Amniotic stem cell (primary cell): Measurements from ENCODE around the gene MTARC1.

Experiments
- DNase-seq: peaks from one replicate; lab custom pipeline; 2025; lab: John Stamatoyannopoulos, UW

Gene MTARC1

GRCh38 chr1:220786337-220787068 is at the start of gene MTARC1:
Gene MTARC1, plus strand, starts transcription at chr1:220786913. Its CDS starts 32 bp downstream, at chr1:220786945.
- DNase-seq, result no peak

GRCh38 chr1:220741349-220741748 is 45.4 kb upstream of the MTARC1 start:
- no peak for DNase-seq

GRCh38 chr1:220741825-220742224 is 44.9 kb upstream of the MTARC1 start:
- DNase-seq, result no peak

- DNase-seq, result no peak
Observed at GRCh38 chr1:220742520-220742919, 44.2 kb upstream of the MTARC1 start.

- DNase-seq, result no peak
Observed at GRCh38 chr1:220746851-220747250, 39.9 kb upstream of the MTARC1 start.

GRCh38 chr1:220747437-220748088 is 39.1 kb upstream of the MTARC1 start:
- no peak for DNase-seq

- DNase-seq, result peak; percentile 47
Observed at GRCh38 chr1:220748089-220748934, 38.4 kb upstream of the MTARC1 start, which contains the start of gene MTARC2. Gene MTARC2, plus strand, starts transcription at chr1:220748322. Its CDS starts 210 bp downstream, at chr1:220748532.

- no peak for DNase-seq
Observed at GRCh38 chr1:220748936-220749335, 37.8 kb upstream of the MTARC1 start.

GRCh38 chr1:220750131-220750515 is 36.6 kb upstream of the MTARC1 start:
- no peak for DNase-seq

- no peak for DNase-seq
Observed at GRCh38 chr1:220751111-220751510, 35.6 kb upstream of the MTARC1 start.

GRCh38 chr1:220754212-220754917 is 32.3 kb upstream of the MTARC1 start:
- no peak for DNase-seq

GRCh38 chr1:220754918-220755295 is 31.8 kb upstream of the MTARC1 start:
- DNase-seq, result no peak

GRCh38 chr1:220755309-220755708 is 31.4 kb upstream of the MTARC1 start:
- no peak for DNase-seq

- no peak for DNase-seq
Observed at GRCh38 chr1:220757441-220757840, 29.3 kb upstream of the MTARC1 start.

- DNase-seq, result no peak
Observed at GRCh38 chr1:220759147-220759546, 27.6 kb upstream of the MTARC1 start.

- DNase-seq, result no peak
Observed at GRCh38 chr1:220761688-220762427, 24.9 kb upstream of the MTARC1 start.

- no peak for DNase-seq
Observed at GRCh38 chr1:220764757-220765156, 22.0 kb upstream of the MTARC1 start.

- DNase-seq, result no peak
Observed at GRCh38 chr1:220767312-220768125, 19.2 kb upstream of the MTARC1 start.

- DNase-seq, result no peak
Observed at GRCh38 chr1:220768126-220768601, 18.5 kb upstream of the MTARC1 start.

GRCh38 chr1:220769205-220769604 is 17.5 kb upstream of the MTARC1 start:
- DNase-seq, result no peak
